OCI-LY1 (cell line): ENCODE measurements around the gene CCDC71L.
"Not testable (repeated sequence)": the region's sequence is repeated elsewhere in the genome, so short reads cannot be mapped to it uniquely, and the experiment has no call there.

ENCODE experiments used
- H2AFZ ChIP-seq: fragments of 200-600 bp; sonication (generic), shearing (Covaris generic); 2 replicates; pipeline ENCODE4 v1.6.0; 2014; ENCODE audit warnings: antibody characterized with exemption, mild to moderate bottlenecking, low read length
- H3F3A ChIP-seq: fragments of 200-600 bp; sonication (generic), shearing (Covaris generic); 2 replicates; pipeline ENCODE4 v1.6.0; 2014; ENCODE audit warnings: mild to moderate bottlenecking, antibody characterized with exemption, low read length, moderate library complexity; ENCODE audit not compliant: insufficient read depth
- H3K27ac ChIP-seq: fragments of 200-600 bp; sonication (generic); 2 replicates; pipeline ENCODE4 v1.5.1; 2014; ENCODE audit warnings: low read length, mixed run types, mild to moderate bottlenecking, low read depth; ENCODE audit not compliant: poor library complexity, severe bottlenecking
- H3K27me3 ChIP-seq: fragments of 200-600 bp; sonication (generic); 2 replicates; pipeline ENCODE4 v1.6.0; 2014; ENCODE audit warnings: antibody characterized with exemption, mild to moderate bottlenecking, low read length, moderate library complexity; ENCODE audit not compliant: insufficient read depth
- H3K36me3 ChIP-seq: fragments of 200-600 bp; sonication (generic); 2 replicates; pipeline ENCODE4 v1.6.1; 2014; ENCODE audit warnings: mild to moderate bottlenecking, antibody characterized with exemption, low read length, moderate library complexity, mixed read lengths; ENCODE audit not compliant: insufficient read depth
- H3K4me1 ChIP-seq: fragments of 200-600 bp; sonication (generic); 2 replicates; pipeline ENCODE4 v1.5.1; 2014; ENCODE audit warnings: mild to moderate bottlenecking, low read length, moderate library complexity; ENCODE audit not compliant: insufficient read depth, severe bottlenecking
- H3K4me2 ChIP-seq: fragments of 200-600 bp; sonication (generic), shearing (Covaris generic); 2 replicates; pipeline ENCODE4 v1.6.1; 2014; ENCODE audit warnings: low read length
- H3K4me3 ChIP-seq: fragments of 200-600 bp; sonication (generic); 2 replicates; pipeline ENCODE4 v1.5.1; 2014; ENCODE audit warnings: low read length, low read depth, mild to moderate bottlenecking, mixed read lengths; ENCODE audit not compliant: poor library complexity, severe bottlenecking
- H3K79me2 ChIP-seq: fragments of 200-600 bp; shearing (Covaris generic); 2 replicates; pipeline ENCODE4 v1.6.1; 2016; ENCODE audit warnings: mixed run types, low read length, mixed read lengths; ENCODE audit not compliant: insufficient read depth
- H3K9ac ChIP-seq: fragments of 200-600 bp; sonication (generic), shearing (Covaris generic); 2 replicates; pipeline ENCODE4 v1.6.1; 2014; ENCODE audit warnings: mild to moderate bottlenecking, low read length, mixed read lengths
- H3K9me2 ChIP-seq: fragments of 200-600 bp; sonication (generic), shearing (Covaris generic); 2 replicates; pipeline ENCODE4 v1.6.1; 2014; ENCODE audit warnings: low read depth, mild to moderate bottlenecking, low read length, mixed read lengths
- H3K9me3 ChIP-seq: fragments of 200-600 bp; shearing (Covaris generic); 2 replicates; pipeline ENCODE4 v1.6.1; 2014; ENCODE audit warnings: low read length, mixed read lengths
- H4K20me1 ChIP-seq: fragments of 200-600 bp; sonication (generic), shearing (Covaris generic); 2 replicates; pipeline ENCODE4 v1.6.0; 2016; ENCODE audit warnings: mild to moderate bottlenecking, low read length; ENCODE audit not compliant: insufficient read depth
- CTCF ChIP-seq: fragments of 200-600 bp; sonication (generic), shearing (Covaris generic); IDR thresholded peaks from 2 replicates; pipeline ENCODE4 v1.5.1; 2017; ENCODE audit warnings: mild to moderate bottlenecking, antibody characterized with exemption, low read length, moderate library complexity, mixed read lengths
- EZH2 ChIP-seq: fragments of 200-600 bp; sonication (generic), shearing (Covaris generic); IDR thresholded peaks from 2 replicates; pipeline ENCODE4 v1.8.0; 2017; ENCODE audit warnings: borderline replicate concordance, mixed run types, mild to moderate bottlenecking, antibody characterized with exemption, low read length, moderate library complexity, mixed read lengths

Gene CCDC71L

GRCh38 chr7:106671930-106672329, 11.0 kb upstream of the CCDC71L start:
- not testable (repeated sequence) for H2AFZ ChIP-seq, H3K9me2 ChIP-seq, H3K27ac ChIP-seq, H3K4me3 ChIP-seq, H4K20me1 ChIP-seq, H3K27me3 ChIP-seq, H3K4me2 ChIP-seq, H3K79me2 ChIP-seq, H3K9ac ChIP-seq, H3K9me3 ChIP-seq, H3K36me3 ChIP-seq, H3F3A ChIP-seq, H3K4me1 ChIP-seq

GRCh38 chr7:106671160-106671559, 10.2 kb upstream of the CCDC71L start:
- no peaks in the 10 kb centered on the region for H4K20me1 ChIP-seq
- H3K27ac ChIP-seq = no peak overlapping the region
- no peaks in the 10 kb centered on the region for H3K9me2 ChIP-seq
- no peaks in the 10 kb centered on the region for H3K36me3 ChIP-seq
- H3F3A ChIP-seq = no peaks in the 10 kb centered on the region
- TF ChIP-seq EZH2 = no peak
- TF ChIP-seq CTCF = no peak
- H3K9ac ChIP-seq = no peak overlapping the region
- H3K79me2 ChIP-seq = no peaks in the 10 kb centered on the region
- H3K4me2 ChIP-seq = no peak overlapping the region
- no peak overlapping the region for H2AFZ ChIP-seq
- H3K4me1 ChIP-seq = no peaks in the 10 kb centered on the region
- H3K4me3 ChIP-seq = no peak overlapping the region
- H3K9me3 ChIP-seq = no peaks in the 10 kb centered on the region
- H3K27me3 ChIP-seq = no peaks in the 10 kb centered on the region

GRCh38 chr7:106668861-106669524, 8.0 kb upstream of the CCDC71L start:
- Histone ChIP-seq H3K9me2 (no peaks in the 10 kb centered on the region), H3K9me3 (no peaks in the 10 kb centered on the region), H3K4me3 (no peak overlapping the region), H3K9ac (no peak overlapping the region), H3K36me3 (no peaks in the 10 kb centered on the region), H3K27ac (no peak overlapping the region), H3K4me2 (no peak overlapping the region), H3K27me3 (no peaks in the 10 kb centered on the region), H4K20me1 (no peaks in the 10 kb centered on the region), H3K79me2 (no peaks in the 10 kb centered on the region), H3K4me1 (no peaks in the 10 kb centered on the region), H2AFZ (no peak overlapping the region), H3F3A (no peaks in the 10 kb centered on the region)
- TF ChIP-seq EZH2 (no peak), CTCF (no peak)

- no peak overlapping the region for H3K27ac ChIP-seq
- no peaks in the 10 kb centered on the region for H3K79me2 ChIP-seq
- no peak overlapping the region for H2AFZ ChIP-seq
- no peaks in the 10 kb centered on the region for H4K20me1 ChIP-seq
- TF ChIP-seq CTCF (no peak), EZH2 (no peak)
- H3F3A ChIP-seq = no peaks in the 10 kb centered on the region
- H3K9me3 ChIP-seq = no peaks in the 10 kb centered on the region
- H3K36me3 ChIP-seq = no peaks in the 10 kb centered on the region
- H3K27me3 ChIP-seq = no peaks in the 10 kb centered on the region
- H3K4me2 ChIP-seq = no peak overlapping the region
- no peak overlapping the region for H3K9ac ChIP-seq
- H3K4me3 ChIP-seq = no peak overlapping the region
- no peaks in the 10 kb centered on the region for H3K9me2 ChIP-seq
- H3K4me1 ChIP-seq = no peaks in the 10 kb centered on the region
Measured at GRCh38 chr7:106666353-106666752, 5.4 kb upstream of the CCDC71L start.
